HG03520 (cell line): ENCODE data around the gene AHR.

Experiments
- ATAC-seq: cut with Tn5 transposase; IDR thresholded peaks from one replicate; pipeline ENCODE4 v1.9.1; 2021; ENCODE audit warnings: mild to moderate bottlenecking, moderate library complexity; ENCODE audit not compliant: unreplicated experiment

Gene AHR

GRCh38 chr7:17302575-17303142 lies 4.2 kb downstream of the AHR start:
- peak; percentile 35 for ATAC-seq

GRCh38 chr7:17304926-17305325 lies 6.5 kb downstream of the AHR start:
- no peak for ATAC-seq

GRCh38 chr7:17305387-17306171 lies 7.1 kb downstream of the AHR start:
- ATAC-seq = no peak

- ATAC-seq = no peak
These were observed 8.5 kb downstream of the AHR start for GRCh38 chr7:17307000-17307399.

GRCh38 chr7:17307558-17307957 lies 9.1 kb downstream of the AHR start:
- ATAC-seq = no peak

- ATAC-seq = no peak
These were observed 9.7 kb downstream of the AHR start for GRCh38 chr7:17307969-17308648.

- no peak for ATAC-seq
These were observed 12.7 kb downstream of the AHR start for GRCh38 chr7:17311194-17311593.

- no peak for ATAC-seq
These were observed 13.5 kb downstream of the AHR start for GRCh38 chr7:17311952-17312351.

- no peak for ATAC-seq
These were observed 14.2 kb downstream of the AHR start for GRCh38 chr7:17312641-17313040.

- ATAC-seq = no peak
These were observed 14.7 kb downstream of the AHR start for GRCh38 chr7:17313194-17313593.

- peak; percentile 56 for ATAC-seq
These were observed 17.5 kb downstream of the AHR start for GRCh38 chr7:17315974-17316373.

GRCh38 chr7:17318146-17318545 lies 19.7 kb downstream of the AHR start:
- ATAC-seq = no peak

- ATAC-seq = no peak
These were observed 21.0 kb downstream of the AHR start for GRCh38 chr7:17319164-17320101.

- ATAC-seq = no peak
These were observed 21.6 kb downstream of the AHR start for GRCh38 chr7:17320102-17320497.

- ATAC-seq = no peak
These were observed 22.2 kb downstream of the AHR start for GRCh38 chr7:17320657-17321056.

GRCh38 chr7:17325364-17325763 lies 26.9 kb downstream of the AHR start:
- ATAC-seq = no peak

GRCh38 chr7:17326378-17326777 lies 27.9 kb downstream of the AHR start:
- no peak for ATAC-seq

GRCh38 chr7:17328641-17329040 lies 30.2 kb downstream of the AHR start:
- no peak for ATAC-seq

- no peak for ATAC-seq
These were observed 31.0 kb downstream of the AHR start for GRCh38 chr7:17329440-17329839.

GRCh38 chr7:17331891-17332501 lies 33.5 kb downstream of the AHR start:
- ATAC-seq = no peak

- ATAC-seq = no peak
These were observed 34.8 kb downstream of the AHR start for GRCh38 chr7:17333221-17333620.
